ENCODE measurements around the gene ATG10. TPM values are rescaled to one million over a fixed set of nuclear protein-coding genes. Genes with fewer than 3 reads are reported as not detected.

The ATG10 gene
- total and polyA plus RNA-seq, 2 donors (not counting 1 experiment from before 2014, with no cell fraction given): 1.6 to 11.6 TPM

DNA sequence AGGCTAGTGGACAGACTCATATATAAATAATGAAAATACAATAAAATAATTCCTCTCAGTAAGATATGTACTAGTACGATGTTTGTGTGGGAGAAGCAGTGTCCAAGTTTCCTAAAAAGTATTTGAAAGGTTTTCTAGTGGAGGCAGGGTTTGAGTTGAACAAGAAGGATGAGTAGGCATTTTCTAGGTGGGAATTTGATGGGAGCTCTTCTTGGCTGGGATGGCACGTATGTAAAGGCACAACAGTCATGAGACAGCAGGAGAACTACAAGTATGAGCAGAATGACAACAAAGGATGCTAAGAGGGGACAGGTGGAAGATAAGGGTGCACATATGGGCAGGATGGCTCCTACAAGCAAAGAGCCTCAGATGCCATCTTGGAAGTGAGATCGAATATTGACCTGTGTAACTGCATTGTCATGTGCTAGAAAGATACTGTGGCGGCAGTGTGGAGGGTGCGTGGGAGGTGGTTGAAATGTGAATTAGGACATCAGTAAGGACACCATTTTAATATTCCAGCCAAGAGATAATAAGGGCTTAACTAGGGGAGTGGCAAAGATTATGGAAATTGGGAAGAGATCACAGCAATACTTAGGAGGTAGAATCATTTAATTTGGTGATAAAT, 170.5 kb downstream of the ATG10 start:
- ChIA-PET POLR2A (no interaction called here), CTCF (no interaction called here)
- Mint-ChIP-seq H3K27me3 (no peaks in the 10 kb centered on the region), H3K4me3 (no peak overlapping the region), H3K9me3 (ENCODE audit: insufficient read depth) (peaks cover 4% of the 10 kb centered on the region), H3K4me1 (no peaks in the 10 kb centered on the region), H3K27ac (no peak overlapping the region)
- H3K79me2 ChIP-seq (ENCODE audit: control insufficient read depth, insufficient read depth, low read length): no peaks in the 10 kb centered on the region
- DNase-seq: no peak
- H3K27me3 ChIP-seq (replicated peaks in 1 of 4; ENCODE audit: control extremely low read depth in 1 of 4, control insufficient read depth in 3 of 4, insufficient read depth in 4 of 4, low read length in 3 of 4): no peaks in the 10 kb centered on the region
- intact Hi-C loops (cut with micrococcal nuclease): no loop called here
- no peaks in the 10 kb centered on the region for H4K20me1 ChIP-seq (ENCODE audit: control insufficient read depth, insufficient read depth, low read length, poor library complexity, severe bottlenecking)
- H3K4me1 ChIP-seq (ENCODE audit: control insufficient read depth in 2 of 2, insufficient read depth in 2 of 2, low read length in 2 of 2): no peaks in the 10 kb centered on the region
- no peak for TF ChIP-seq EZH2 (IDR thresholded peaks at IDR 0.05; ENCODE audit: borderline replicate concordance, insufficient read depth, low read depth, low read length, poor library complexity, severe bottlenecking)
- TF ChIP-seq, protein P1, sequence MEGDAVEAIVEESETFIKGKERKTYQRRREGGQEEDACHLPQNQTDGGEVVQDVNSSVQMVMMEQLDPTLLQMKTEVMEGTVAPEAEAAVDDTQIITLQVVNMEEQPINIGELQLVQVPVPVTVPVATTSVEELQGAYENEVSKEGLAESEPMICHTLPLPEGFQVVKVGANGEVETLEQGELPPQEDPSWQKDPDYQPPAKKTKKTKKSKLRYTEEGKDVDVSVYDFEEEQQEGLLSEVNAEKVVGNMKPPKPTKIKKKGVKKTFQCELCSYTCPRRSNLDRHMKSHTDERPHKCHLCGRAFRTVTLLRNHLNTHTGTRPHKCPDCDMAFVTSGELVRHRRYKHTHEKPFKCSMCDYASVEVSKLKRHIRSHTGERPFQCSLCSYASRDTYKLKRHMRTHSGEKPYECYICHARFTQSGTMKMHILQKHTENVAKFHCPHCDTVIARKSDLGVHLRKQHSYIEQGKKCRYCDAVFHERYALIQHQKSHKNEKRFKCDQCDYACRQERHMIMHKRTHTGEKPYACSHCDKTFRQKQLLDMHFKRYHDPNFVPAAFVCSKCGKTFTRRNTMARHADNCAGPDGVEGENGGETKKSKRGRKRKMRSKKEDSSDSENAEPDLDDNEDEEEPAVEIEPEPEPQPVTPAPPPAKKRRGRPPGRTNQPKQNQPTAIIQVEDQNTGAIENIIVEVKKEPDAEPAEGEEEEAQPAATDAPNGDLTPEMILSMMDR (IDR thresholded peaks at IDR 0.05): no peak
- WGBS (ENCODE audit: insufficient coverage): 100% methylated on average over 3 of the region's 5 CpGs
- no peak overlapping the region for H3K9ac ChIP-seq (ENCODE audit: low read length)
- H3K4me2 ChIP-seq (replicated peaks; ENCODE audit: low read depth, low read length, poor library complexity, severe bottlenecking): no peak overlapping the region
- ATAC-seq (ENCODE audit: low read depth): no peak
- no peak overlapping the region for H3K4me3 ChIP-seq (ENCODE audit: control extremely low read depth in 1 of 5, extremely low read depth in 1 of 5, insufficient read depth in 1 of 5, low read depth in 2 of 5, low read length in 4 of 5)
- H3K36me3 ChIP-seq (replicated peaks in 1 of 2; ENCODE audit: control extremely low read depth in 1 of 2, control insufficient read depth in 1 of 2, extremely low read depth in 1 of 2, insufficient read depth in 2 of 2, low read length in 1 of 2): no peaks in the 10 kb centered on the region
- H2AFZ ChIP-seq (ENCODE audit: insufficient read depth, low read depth, low read length, poor library complexity, severe bottlenecking): no peak overlapping the region
- no peak overlapping the region for H3K27ac ChIP-seq (ENCODE audit: low read length in 2 of 2)
- peaks cover 0 to 10% (median 0%) of the 10 kb centered on the region in 3 donors for H3K9me3 ChIP-seq (ENCODE audit: control extremely low read depth in 1 of 3, control insufficient read depth in 2 of 3, insufficient read depth in 1 of 3, low read length in 2 of 3)

DNA sequence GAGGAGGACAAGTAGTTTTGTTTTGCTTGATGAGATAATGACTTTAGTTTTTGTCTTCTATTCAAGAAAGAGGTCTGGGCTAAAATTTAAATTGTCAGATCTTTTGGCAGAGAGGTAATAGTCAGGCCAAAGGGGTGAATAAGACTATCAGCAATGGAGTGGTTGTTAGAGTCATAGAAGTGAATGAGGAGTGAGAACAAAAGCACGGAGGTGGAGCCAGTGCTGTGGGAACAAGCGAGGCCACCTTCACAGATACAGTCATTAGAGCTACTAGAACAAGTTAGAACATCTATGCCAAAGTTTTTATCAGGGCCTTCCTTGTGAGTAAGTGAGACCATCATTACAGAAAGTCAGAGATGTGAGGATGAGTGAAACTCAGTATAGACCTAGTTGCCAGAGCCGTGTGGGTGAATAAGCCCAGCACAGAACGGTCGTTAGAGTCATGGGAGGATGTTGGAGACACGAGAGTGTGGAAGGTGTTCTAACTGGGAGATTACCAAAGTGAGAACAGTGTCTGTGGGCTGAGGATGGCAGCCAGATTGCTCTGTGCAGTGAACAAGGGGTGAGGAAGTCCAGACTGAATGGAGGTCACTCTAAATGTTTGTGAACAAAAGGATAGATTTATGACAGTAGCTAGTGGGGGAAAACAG, 171.2 kb downstream of the ATG10 start:
- H3K9ac ChIP-seq (ENCODE audit: low read length): no peak overlapping the region
- no peak overlapping the region for H2AFZ ChIP-seq (ENCODE audit: insufficient read depth, low read depth, low read length, poor library complexity, severe bottlenecking)
- Mint-ChIP-seq H3K4me3 (no peak overlapping the region), H3K4me1 (no peaks in the 10 kb centered on the region), H3K27me3 (no peaks in the 10 kb centered on the region), H3K9me3 (ENCODE audit: insufficient read depth) (peaks cover 4% of the 10 kb centered on the region), H3K27ac (no peak overlapping the region)
- H3K27me3 ChIP-seq (replicated peaks in 1 of 4; ENCODE audit: control extremely low read depth in 1 of 4, control insufficient read depth in 3 of 4, insufficient read depth in 4 of 4, low read length in 3 of 4): no peaks in the 10 kb centered on the region
- no peak overlapping the region for H3K27ac ChIP-seq (ENCODE audit: low read length in 2 of 2)
- WGBS (ENCODE audit: insufficient coverage): 88% methylated on average over 4 of the region's 6 CpGs
- ChIA-PET POLR2A (no interaction called here), CTCF (no interaction called here)
- DNase-seq (no peak), ATAC-seq (ENCODE audit: low read depth) (no peak)
- TF ChIP-seq, protein P1 (IDR thresholded peaks at IDR 0.05): no peak
- no peak for TF ChIP-seq EZH2 (IDR thresholded peaks at IDR 0.05; ENCODE audit: borderline replicate concordance, insufficient read depth, low read depth, low read length, poor library complexity, severe bottlenecking)
- no peaks in the 10 kb centered on the region for H4K20me1 ChIP-seq (ENCODE audit: control insufficient read depth, insufficient read depth, low read length, poor library complexity, severe bottlenecking)
- no peaks in the 10 kb centered on the region for H3K79me2 ChIP-seq (ENCODE audit: control insufficient read depth, insufficient read depth, low read length)
- H3K4me3 ChIP-seq (ENCODE audit: control extremely low read depth in 1 of 5, extremely low read depth in 1 of 5, insufficient read depth in 1 of 5, low read depth in 2 of 5, low read length in 4 of 5): no peak overlapping the region
- peaks cover 0 to 4% (median 0%) of the 10 kb centered on the region in 3 donors for H3K9me3 ChIP-seq (ENCODE audit: control extremely low read depth in 1 of 3, control insufficient read depth in 2 of 3, insufficient read depth in 1 of 3, low read length in 2 of 3)
- no peaks in the 10 kb centered on the region for H3K4me1 ChIP-seq (ENCODE audit: control insufficient read depth in 2 of 2, insufficient read depth in 2 of 2, low read length in 2 of 2)
- no peak overlapping the region for H3K4me2 ChIP-seq (replicated peaks; ENCODE audit: low read depth, low read length, poor library complexity, severe bottlenecking)
- intact Hi-C loops (cut with micrococcal nuclease): no loop called here
- no peaks in the 10 kb centered on the region for H3K36me3 ChIP-seq (replicated peaks in 1 of 2; ENCODE audit: control extremely low read depth in 1 of 2, control insufficient read depth in 1 of 2, extremely low read depth in 1 of 2, insufficient read depth in 2 of 2, low read length in 1 of 2)
